ENCODE results near the gene OLFM1.

Gene OLFM1

GRCh38 chr9:135074354-135075233, 12.9 kb upstream of the OLFM1 start:
- TF ChIP-seq CTCF (conservative IDR thresholded peaks at IDR 0.05), result no peak
- H3K27ac ChIP-seq, result peak overlapping the region; percentile 87

GRCh38 chr9:135075234-135076142, 12.0 kb upstream of the OLFM1 start:
- TF ChIP-seq CTCF (conservative IDR thresholded peaks at IDR 0.05), result no peak

GRCh38 chr9:135076143-135076875, 11.2 kb upstream of the OLFM1 start:
- H3K27ac ChIP-seq, result peak overlapping the region; percentile 87
- no peak for TF ChIP-seq CTCF (conservative IDR thresholded peaks at IDR 0.05)

More at GRCh38 chr9:135075234-135076142, 12.0 kb upstream of the OLFM1 start:
- peak overlapping the region; percentile 87 for H3K27ac ChIP-seq

- no peak for TF ChIP-seq CTCF (conservative IDR thresholded peaks at IDR 0.05)
- H3K27ac ChIP-seq, result peak overlapping the region; percentile 87; the same call in 1 of the 2 replicates
These were observed 10.5 kb upstream of the OLFM1 start for GRCh38 chr9:135076876-135077430.

GRCh38 chr9:135077497-135078200, 9.8 kb upstream of the OLFM1 start:
- H3K27ac ChIP-seq, result no peak overlapping the region
- no peak for TF ChIP-seq CTCF (conservative IDR thresholded peaks at IDR 0.05)

GRCh38 chr9:135078361-135078821, 9.1 kb upstream of the OLFM1 start:
- no peak for TF ChIP-seq CTCF (conservative IDR thresholded peaks at IDR 0.05)
- no peak overlapping the region for H3K27ac ChIP-seq

Measured in VCaP (cell line).